Gastrocnemius medialis (tissue), 4 donors: ENCODE measurements around the gene SMIM43.

Experiments used
- POLR2A ChIP-seq, 2 donors: fragments of 450-650 bp; IDR thresholded peaks; one replicate each; pipeline ENCODE4 v1.6.1; 2017; ENCODE audit warnings: antibody characterized with exemption in 2 of 2, mild to moderate bottlenecking in 2 of 2, moderate library complexity in 2 of 2
- TF ChIP-seq, protein P1 (sequence below), 5 experiments: fragments of 450-650 bp in 3 of 5; fragments of 200-600 bp in 2 of 5; sonication (generic) in 2 of 5; IDR thresholded peaks in 4 of 5; conservative IDR thresholded peaks in 1 of 5; 1 replicate in 4 of 5; 2 replicates in 1 of 5; pipeline ENCODE4 v1.5.1; 2016 to 2019; ENCODE audit warnings: antibody characterized with exemption in 5 of 5, mild to moderate bottlenecking in 3 of 5, moderate library complexity in 3 of 5

DNA sequence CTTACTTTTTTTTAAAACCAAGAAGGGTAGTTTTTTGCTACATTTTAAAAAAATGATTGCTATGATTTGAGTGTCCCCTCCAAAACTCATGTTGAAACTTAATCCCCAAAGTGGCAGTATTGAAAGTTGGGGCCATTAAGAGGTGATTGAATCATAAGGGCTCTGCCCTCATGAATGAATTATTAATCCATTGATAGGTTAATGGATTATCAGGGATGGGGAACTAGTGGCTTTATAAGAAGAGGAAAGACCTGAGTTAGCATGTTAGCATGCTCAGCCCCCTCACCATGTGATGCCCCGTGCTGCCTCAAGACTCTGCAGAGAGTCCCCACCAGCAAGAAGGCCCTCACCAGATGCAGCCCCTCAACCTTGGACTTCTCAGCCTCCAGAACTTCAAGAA is 31.0 kb downstream of the SMIM43 start:
- TF ChIP-seq, protein P1, sequence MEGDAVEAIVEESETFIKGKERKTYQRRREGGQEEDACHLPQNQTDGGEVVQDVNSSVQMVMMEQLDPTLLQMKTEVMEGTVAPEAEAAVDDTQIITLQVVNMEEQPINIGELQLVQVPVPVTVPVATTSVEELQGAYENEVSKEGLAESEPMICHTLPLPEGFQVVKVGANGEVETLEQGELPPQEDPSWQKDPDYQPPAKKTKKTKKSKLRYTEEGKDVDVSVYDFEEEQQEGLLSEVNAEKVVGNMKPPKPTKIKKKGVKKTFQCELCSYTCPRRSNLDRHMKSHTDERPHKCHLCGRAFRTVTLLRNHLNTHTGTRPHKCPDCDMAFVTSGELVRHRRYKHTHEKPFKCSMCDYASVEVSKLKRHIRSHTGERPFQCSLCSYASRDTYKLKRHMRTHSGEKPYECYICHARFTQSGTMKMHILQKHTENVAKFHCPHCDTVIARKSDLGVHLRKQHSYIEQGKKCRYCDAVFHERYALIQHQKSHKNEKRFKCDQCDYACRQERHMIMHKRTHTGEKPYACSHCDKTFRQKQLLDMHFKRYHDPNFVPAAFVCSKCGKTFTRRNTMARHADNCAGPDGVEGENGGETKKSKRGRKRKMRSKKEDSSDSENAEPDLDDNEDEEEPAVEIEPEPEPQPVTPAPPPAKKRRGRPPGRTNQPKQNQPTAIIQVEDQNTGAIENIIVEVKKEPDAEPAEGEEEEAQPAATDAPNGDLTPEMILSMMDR (IDR thresholded peaks at IDR 0.05 in 4 of 5, conservative IDR thresholded peaks at IDR 0.05 in 1 of 5) = no peak
- no peak for TF ChIP-seq POLR2A (IDR thresholded peaks at IDR 0.05)
